HEK293 (cell line): ENCODE data around the gene ICE2.

Source experiments
- CTCF ChIA-PET: fragments of 350-600 bp; formaldehyde crosslinking; extraction: SDS; loops from one replicate; lab custom pipeline; 2021; ENCODE audit warnings: antibody characterized with exemption; lab: Yijun Ruan, JAX
- POLR2A ChIA-PET: fragments of 300-600 bp; formaldehyde crosslinking; extraction: SDS; loops from one replicate; lab custom pipeline; 2020; ENCODE audit warnings: antibody characterized with exemption, inconsistent platforms; lab: Yijun Ruan, JAX
- H3K27ac ChIP-seq: fragments of 200-500 bp; sonication (Bioruptor generic); 2 replicates; pipeline ENCODE4 v1.5.1; 2014; ENCODE audit warnings: low read depth, low read length, control low read depth, inconsistent platforms; ENCODE audit errors: extremely low read depth
- H3K36me3 ChIP-seq, 2 experiments: fragments of 200-500 bp in 1 of 2; sonication (Bioruptor generic) in 1 of 2; 1 replicate in 1 of 2; 2 replicates in 1 of 2; pipeline ENCODE4 v1.5.1; 2014 to 2017; ENCODE audit warnings: inconsistent platforms in 2 of 2, low read length in 2 of 2; ENCODE audit not compliant: control insufficient read depth in 2 of 2, insufficient read depth in 1 of 2
- H3K4me1 ChIP-seq: fragments of 200-500 bp; sonication (Bioruptor generic); 2 replicates; pipeline ENCODE4 v1.5.1; 2014; ENCODE audit warnings: mild to moderate bottlenecking, low read length, inconsistent platforms; ENCODE audit not compliant: control insufficient read depth, insufficient read depth
- H3K4me3 ChIP-seq: 2 replicates; pipeline ENCODE4 v1.5.1; 2011; ENCODE audit warnings: low read depth, mild to moderate bottlenecking, control low read depth, low read length, moderate library complexity
- H3K9me3 ChIP-seq: fragments of 200-500 bp; sonication (Bioruptor generic); 2 replicates; pipeline ENCODE4 v1.5.1; 2014; ENCODE audit warnings: low read depth, low read length, inconsistent platforms; ENCODE audit not compliant: control insufficient read depth, insufficient read depth
- ELK4 ChIP-seq: IDR thresholded peaks from 2 replicates; pipeline ENCODE4 v1.6.1; 2011; ENCODE audit warnings: mild to moderate bottlenecking, low read depth, low read length, borderline replicate concordance
- GLI4 ChIP-seq: fragments of 450-650 bp; formaldehyde crosslinking; IDR thresholded peaks from 2 replicates; pipeline ENCODE4 v1.5.1; 2016; ENCODE audit warnings: missing biosample characterization, missing genetic modification characterization
- KLF17 ChIP-seq: fragments of 450-650 bp; formaldehyde crosslinking; IDR thresholded peaks from 2 replicates; pipeline ENCODE4 v1.5.1; 2016; ENCODE audit warnings: missing biosample characterization, missing genetic modification characterization
- KLF7 ChIP-seq: fragments of 450-650 bp; formaldehyde crosslinking; IDR thresholded peaks from 2 replicates; pipeline ENCODE4 v1.5.1; 2016; ENCODE audit warnings: missing biosample characterization, missing genetic modification characterization, borderline replicate concordance
- PRDM10 ChIP-seq: fragments of 450-650 bp; formaldehyde crosslinking; IDR thresholded peaks from 2 replicates; pipeline ENCODE4 v1.5.1; 2016; ENCODE audit warnings: missing biosample characterization, missing genetic modification characterization
- PRDM6 ChIP-seq: fragments of 450-650 bp; formaldehyde crosslinking; IDR thresholded peaks from 2 replicates; pipeline ENCODE4 v1.5.1; 2017; ENCODE audit warnings: missing biosample characterization, missing genetic modification characterization
- SCRT1 ChIP-seq: fragments of 450-650 bp; formaldehyde crosslinking; IDR thresholded peaks from 2 replicates; pipeline ENCODE4 v1.5.1; 2016; ENCODE audit warnings: missing biosample characterization, missing genetic modification characterization, borderline replicate concordance
- SP7 ChIP-seq: fragments of 450-650 bp; formaldehyde crosslinking; IDR thresholded peaks from 2 replicates; pipeline ENCODE4 v1.5.1; 2016; ENCODE audit warnings: missing biosample characterization, missing genetic modification characterization
- TCF7L2 ChIP-seq: IDR thresholded peaks from 2 replicates; pipeline ENCODE4 v1.6.1; 2011; ENCODE audit warnings: low read depth, mild to moderate bottlenecking, inconsistent platforms, low read length, moderate library complexity, borderline replicate concordance
- ZNF10 ChIP-seq: fragments of 450-650 bp; formaldehyde crosslinking; IDR thresholded peaks from 2 replicates; pipeline ENCODE4 v1.5.1; 2017; ENCODE audit warnings: missing biosample characterization, missing genetic modification characterization
- ZNF133 ChIP-seq: fragments of 450-650 bp; formaldehyde crosslinking; IDR thresholded peaks from 2 replicates; pipeline ENCODE4 v1.5.1; 2016; ENCODE audit warnings: missing biosample characterization, missing genetic modification characterization
- ZNF174 ChIP-seq: fragments of 450-650 bp; formaldehyde crosslinking; IDR thresholded peaks from 2 replicates; pipeline ENCODE4 v1.5.0; 2017; ENCODE audit warnings: missing biosample characterization, mild to moderate bottlenecking, missing genetic modification characterization
- ZNF239 ChIP-seq: fragments of 450-650 bp; formaldehyde crosslinking; IDR thresholded peaks from 2 replicates; pipeline ENCODE4 v1.5.1; 2016; ENCODE audit warnings: missing biosample characterization, missing genetic modification characterization
- ZNF302 ChIP-seq: fragments of 450-650 bp; formaldehyde crosslinking; IDR thresholded peaks from 2 replicates; pipeline ENCODE4 v1.5.1; 2016; ENCODE audit warnings: missing biosample characterization, missing genetic modification characterization, low read depth
- ZNF391 ChIP-seq: fragments of 450-650 bp; formaldehyde crosslinking; IDR thresholded peaks from 2 replicates; pipeline ENCODE4 v1.5.1; 2016; ENCODE audit warnings: low read depth, missing biosample characterization, missing genetic modification characterization, borderline replicate concordance
- ZNF433 ChIP-seq: fragments of 450-650 bp; formaldehyde crosslinking; IDR thresholded peaks from 2 replicates; pipeline ENCODE4 v1.5.1; 2016; ENCODE audit warnings: missing biosample characterization, missing genetic modification characterization, low read depth
- ZNF473 ChIP-seq: fragments of 450-650 bp; formaldehyde crosslinking; IDR thresholded peaks from 2 replicates; pipeline ENCODE4 v1.5.1; 2017; ENCODE audit warnings: missing biosample characterization, missing genetic modification characterization
- ZNF561 ChIP-seq: fragments of 450-650 bp; IDR thresholded peaks from 2 replicates; pipeline ENCODE4 v1.5.1; 2018; ENCODE audit warnings: missing biosample characterization, missing genetic modification characterization, borderline replicate concordance
- ZNF658 ChIP-seq: fragments of 450-650 bp; formaldehyde crosslinking; IDR thresholded peaks from 2 replicates; pipeline ENCODE4; 2016; ENCODE audit warnings: missing biosample characterization, missing genetic modification characterization
- ZNF660 ChIP-seq: fragments of 450-650 bp; IDR thresholded peaks from 2 replicates; pipeline ENCODE4 v1.5.1; 2018; ENCODE audit warnings: missing biosample characterization, mild to moderate bottlenecking, missing genetic modification characterization
- ZNF707 ChIP-seq: fragments of 450-650 bp; formaldehyde crosslinking; IDR thresholded peaks from 2 replicates; pipeline ENCODE4 v1.5.1; 2016; ENCODE audit warnings: missing biosample characterization, missing genetic modification characterization
- ZNF785 ChIP-seq: fragments of 450-650 bp; formaldehyde crosslinking; IDR thresholded peaks from 2 replicates; pipeline ENCODE4 v1.5.1; 2016; ENCODE audit warnings: missing biosample characterization, missing genetic modification characterization

Gene ICE2

GRCh38 chr15:60418096-60418495 lies 60.8 kb downstream of the ICE2 start:
- TF ChIP-seq SP7 (no peak), ZNF174 (tag by site-specific recombination) (no peak)
- no peaks in the 10 kb centered on the region for H3K4me1 ChIP-seq
- H3K9me3 ChIP-seq = no peaks in the 10 kb centered on the region
- peaks cover 5 to 17% of the 10 kb centered on the region in 2 experiments; a peak in 2 of 3 replicates for H3K36me3 ChIP-seq
- no peak overlapping the region for H3K27ac ChIP-seq
- ChIA-PET POLR2A (no interaction called here), CTCF (no interaction called here)
- H3K4me3 ChIP-seq = no peak overlapping the region

- ChIA-PET POLR2A (no interaction called here), CTCF (no interaction called here)
- H3K4me3 ChIP-seq = no peak overlapping the region
- no peaks in the 10 kb centered on the region for H3K4me1 ChIP-seq
- H3K9me3 ChIP-seq = no peaks in the 10 kb centered on the region
- no peak for TF ChIP-seq KLF17 (tag by site-specific recombination)
- TF ChIP-seq ZNF707 (tag by site-specific recombination) = no peak
- TF ChIP-seq ZNF239 = no peak
- TF ChIP-seq ZNF133 (tag by site-specific recombination) = no peak
- TF ChIP-seq ZNF658 = no peak
- no peak for TF ChIP-seq SCRT1 (tag by site-specific recombination)
- TF ChIP-seq ZNF433 (tag by site-specific recombination) = no peak
- no peak for TF ChIP-seq GLI4 (tag by site-specific recombination)
- no peak for TF ChIP-seq ZNF473
- no peak for TF ChIP-seq ZNF391 (tag by site-specific recombination)
- no peak for TF ChIP-seq ELK4
- TF ChIP-seq ZNF785 (tag by site-specific recombination) = no peak
- no peak for TF ChIP-seq PRDM10 (tag by site-specific recombination)
- TF ChIP-seq PRDM6 (tag by site-specific recombination) = no peak
- no peak for TF ChIP-seq KLF7 (tag by site-specific recombination)
- no peak for TF ChIP-seq TCF7L2
- no peak for TF ChIP-seq ZNF660 (tag by site-specific recombination)
- TF ChIP-seq ZNF10 (tag by site-specific recombination) = no peak
- TF ChIP-seq ZNF561 (tag by site-specific recombination) = no peak
- no peak for TF ChIP-seq ZNF302 (tag by site-specific recombination)
- H3K27ac ChIP-seq = no peak overlapping the region
- H3K36me3 ChIP-seq = peaks cover 0 to 7% of the 10 kb centered on the region in 2 experiments; a peak in 2 of 3 replicates
Observed at GRCh38 chr15:60417112-60417511, 61.8 kb downstream of the ICE2 start.
